Measurements from ENCODE around the gene PIP5K1C. TPM values are rescaled to one million over a fixed set of nuclear protein-coding genes. Genes with fewer than 3 reads are reported as not detected.

The PIP5K1C gene
- total RNA-seq, 1 experiment from 2014 or later = 34.0 TPM

GRCh38 chr19:3661284-3662238 lies 38.7 kb downstream of the PIP5K1C start:
- no peak for ATAC-seq
- TF ChIP-seq TEAD4 (CRISPR knock-in tag; IDR thresholded peaks at IDR 0.05) (no peak), USF2 (CRISPR knock-in tag; IDR thresholded peaks at IDR 0.05) (peak; percentile 21; the same call in 1 of the 2 replicates), ZNF317 (CRISPR knock-in tag; IDR thresholded peaks at IDR 0.05; ENCODE audit: borderline replicate concordance, low read depth) (no peak)
- POLR2A ChIA-PET = no interaction called here
- DNase-seq (ENCODE audit: low spot score) = no peak
- Mint-ChIP-seq H3K4me3 (no peak overlapping the region), H3K36me3 (peaks cover 27% of the 10 kb centered on the region), H3K27me3 (ENCODE audit: low read depth) (no peaks in the 10 kb centered on the region), H3K27ac (no peak overlapping the region), H3K4me1 (no peaks in the 10 kb centered on the region), H3K9me3 (no peaks in the 10 kb centered on the region)
- CTCF ChIA-PET = interaction anchor here (1.0 to 1.9 kb wide), 5 partner anchors 10 to 76 kb away, joined by 3 to 5 read pairs (median 4); partner anchors contain the start of gene GIPC3

- H3K9me3 Mint-ChIP-seq = no peaks in the 10 kb centered on the region
- H3K27me3 Mint-ChIP-seq (ENCODE audit: low read depth) = no peaks in the 10 kb centered on the region
- ChIA-PET POLR2A (no interaction called here), CTCF (interaction anchor here (0.6 to 1.9 kb wide), 7 partner anchors 11 to 139 kb away, joined by 3 to 4 read pairs (median 3); partner anchors contain the start of genes GIPC3 and PIP5K1C)
- no peaks in the 10 kb centered on the region for H3K4me1 Mint-ChIP-seq
- DNase-seq (ENCODE audit: low spot score) (no peak), ATAC-seq (no peak)
- no peak for TF ChIP-seq MYBL2 (CRISPR knock-in tag; IDR thresholded peaks at IDR 0.05)
- no peak for TF ChIP-seq E2F1 (CRISPR knock-in tag; IDR thresholded peaks at IDR 0.05)
- TF ChIP-seq IRF1 (CRISPR knock-in tag; IDR thresholded peaks at IDR 0.05) = no peak
- TF ChIP-seq USF1 (CRISPR knock-in tag; IDR thresholded peaks at IDR 0.05) = no peak
- no peak for TF ChIP-seq ESRRA (CRISPR knock-in tag; IDR thresholded peaks at IDR 0.05; ENCODE audit: borderline replicate concordance)
- no peak for TF ChIP-seq MLX (CRISPR knock-in tag; IDR thresholded peaks at IDR 0.05)
- no peak overlapping the region for H3K4me3 Mint-ChIP-seq
- H3K36me3 Mint-ChIP-seq = peaks cover 27% of the 10 kb centered on the region
- H3K27ac Mint-ChIP-seq = no peak overlapping the region
These were observed 39.6 kb downstream of the PIP5K1C start for GRCh38 chr19:3660493-3661219.

- no peak for ATAC-seq
- Mint-ChIP-seq H3K27me3 (ENCODE audit: low read depth) (no peaks in the 10 kb centered on the region), H3K27ac (no peak overlapping the region), H3K9me3 (no peaks in the 10 kb centered on the region), H3K4me3 (no peak overlapping the region), H3K36me3 (peaks cover 27% of the 10 kb centered on the region), H3K4me1 (no peaks in the 10 kb centered on the region)
- ChIA-PET POLR2A (no interaction called here), CTCF (interaction anchor here (0.9 to 1.9 kb wide), 4 partner anchors 9 to 41 kb away, joined by 3 to 7 read pairs (median 4); partner anchors contain the start of gene PIP5K1C)
- no peak for DNase-seq (ENCODE audit: low spot score)
- TF ChIP-seq HMGA2 (CRISPR knock-in tag; IDR thresholded peaks at IDR 0.05) (no peak), E2F5 (CRISPR knock-in tag; IDR thresholded peaks at IDR 0.05) (no peak), ZNF532 (CRISPR knock-in tag; IDR thresholded peaks at IDR 0.05; ENCODE audit: borderline replicate concordance) (no peak), TP53 (CRISPR knock-in tag; IDR thresholded peaks at IDR 0.05) (no peak), ZNF425 (CRISPR knock-in tag; conservative IDR thresholded peaks at IDR 0.05) (no peak), ETV6 (CRISPR knock-in tag; IDR thresholded peaks at IDR 0.05) (no peak), MYBL2 (CRISPR knock-in tag; IDR thresholded peaks at IDR 0.05) (no peak)
These were observed 40.5 kb downstream of the PIP5K1C start for GRCh38 chr19:3659746-3660112.
